Gastrocnemius medialis (tissue), 4 donors: Measurements from ENCODE around the gene MRPL11. TPM values are rescaled to one million over a fixed set of nuclear protein-coding genes. Genes with fewer than 3 reads are reported as not detected.

ENCODE experiments used
- ATAC-seq, 2 donors: fragments of 150-250 bp; one replicate each; pipeline ENCODE4 v1.9.1; 2016
- DNase-seq, 2 donors: peaks; one replicate each; pipeline ENCODE4 v3.0.0-alpha.2; 2019
- H3K27ac ChIP-seq, 4 donors: fragments of 200-600 bp; sonication (generic); 1 replicate in 1 of 4; 2 replicates in 3 of 4; pipeline ENCODE4 v1.5.1; 2016 to 2018; ENCODE audit warnings: mild to moderate bottlenecking in 2 of 4, moderate library complexity in 1 of 4
- H3K27me3 ChIP-seq, 3 donors: fragments of 200-600 bp; sonication (generic) in 2 of 3; 1 replicate in 1 of 3; 2 replicates in 2 of 3; pipeline versions ENCODE4 v1.5.1 to v1.6.0; 2016 to 2019; ENCODE audit warnings: mild to moderate bottlenecking in 1 of 3, moderate library complexity in 1 of 3
- H3K36me3 ChIP-seq, 2 donors: fragments of 200-600 bp; sonication (generic) in 1 of 2; one replicate each; pipeline ENCODE4 v1.5.1; 2017 to 2018
- H3K4me1 ChIP-seq, 2 donors: fragments of 200-600 bp; sonication (generic) in 1 of 2; one replicate each; pipeline ENCODE4 v1.5.1; 2016 to 2017; ENCODE audit warnings: mild to moderate bottlenecking in 2 of 2
- H3K4me3 ChIP-seq, 4 donors: fragments of 200-600 bp; sonication (generic) in 3 of 4; 1 replicate in 1 of 4; 2 replicates in 3 of 4; pipeline ENCODE4 v1.5.1; 2016 to 2019; ENCODE audit warnings: mild to moderate bottlenecking in 2 of 4
- H3K9me3 ChIP-seq, 3 donors: fragments of 200-600 bp; sonication (generic) in 2 of 3; 1 replicate in 1 of 3; 2 replicates in 2 of 3; pipeline ENCODE4 v1.5.1; 2016 to 2019
- POLR2A ChIP-seq, 2 donors: fragments of 450-650 bp; IDR thresholded peaks; one replicate each; pipeline ENCODE4 v1.6.1; 2017; ENCODE audit warnings: antibody characterized with exemption in 2 of 2, mild to moderate bottlenecking in 2 of 2, moderate library complexity in 2 of 2
- in situ Hi-C, 4 donors: fragments of 200-750 bp; cut with MboI; loops; one replicate each; pipeline versions ENCODE4 v1.15.0 to v1.8.0; 2017; ENCODE audit warnings: low sequenced_read_pairs in 4 of 4
- intact Hi-C: fragments of 100-400 bp; cut with DNase I; formaldehyde crosslinking; loops from one replicate; pipeline ENCODE4 v1.15.1; 2023; ENCODE audit warnings: low total_unique reads
- total RNA-seq, 4 donors: library from RNA; depleted of rRNA; stranded (reverse); fragments of >200 nt; gene quantifications; one replicate each; pipeline versions ENCODE4 v1.1.0 to v1.2.3, GENCODE V29; 2016
- TF ChIP-seq, protein P1 (sequence below), 5 experiments: fragments of 450-650 bp in 3 of 5; fragments of 200-600 bp in 2 of 5; sonication (generic) in 2 of 5; IDR thresholded peaks in 4 of 5; conservative IDR thresholded peaks in 1 of 5; 1 replicate in 4 of 5; 2 replicates in 1 of 5; pipeline ENCODE4 v1.5.1; 2016 to 2019; ENCODE audit warnings: antibody characterized with exemption in 5 of 5, mild to moderate bottlenecking in 3 of 5, moderate library complexity in 3 of 5

Gene MRPL11
- total RNA-seq: 10 to 100 TPM; 35.1 to 64.1 (median 52.5) TPM

DNA sequence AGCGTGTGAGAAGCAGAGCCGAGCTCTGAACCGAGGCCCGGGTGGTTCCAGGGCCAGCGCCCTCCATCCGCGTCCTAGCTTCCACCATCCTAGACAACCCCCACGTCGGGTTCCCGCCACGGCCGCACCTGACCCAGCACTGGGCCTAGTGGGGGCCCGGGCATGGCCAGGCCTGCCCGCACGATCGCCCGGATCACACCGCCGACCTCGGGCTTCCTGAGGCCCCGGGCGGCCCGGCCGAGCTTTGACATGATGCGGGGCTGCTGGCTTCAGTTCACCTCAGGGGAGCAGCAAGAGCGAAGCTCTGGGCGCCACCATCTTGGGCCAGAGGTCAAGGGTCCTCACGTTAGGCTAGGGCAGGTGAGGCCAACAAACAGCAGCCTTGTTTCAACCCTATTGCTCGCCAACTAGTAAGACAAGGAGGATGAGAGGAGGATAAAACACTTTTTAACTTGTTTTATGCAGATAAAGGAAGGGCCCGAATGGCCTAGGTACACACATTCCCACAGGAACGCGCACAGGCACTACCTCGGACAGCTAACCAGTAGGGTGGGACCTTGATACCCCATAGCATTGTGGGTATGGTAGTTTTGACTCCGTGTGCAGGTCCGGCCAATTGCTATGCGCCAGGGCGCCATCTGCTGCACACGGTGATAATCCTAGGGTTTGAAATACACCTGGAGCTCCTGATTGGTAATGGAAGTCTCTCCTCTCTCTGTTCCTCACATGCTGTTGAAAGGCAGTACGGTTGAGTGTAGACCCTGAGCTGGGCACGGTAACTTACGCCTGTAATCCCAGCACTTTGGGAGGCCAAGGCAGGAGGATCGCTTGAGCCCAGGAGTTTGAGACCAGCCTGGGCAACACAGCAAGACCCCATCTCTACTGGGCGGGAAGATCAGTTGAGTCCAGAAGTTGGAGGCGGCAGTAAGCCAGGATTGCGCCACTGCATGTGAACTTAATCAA lies at the start of gene MRPL11:
Gene MRPL11, minus strand, starts transcription at position 345 of the 963 bp plus-strand sequence. Its CDS starts 94 bp downstream, at position 251.
- intact Hi-C loops: loop anchor here (1.0 to 2.0 kb wide), 3 partner anchors 20 to 42 kb away; partner anchors contain the start of gene DPP3
- H3K4me3 ChIP-seq: peak within 1 kb of the TSS; percentile 91 to 95 (median 92)
- peak; percentile 74 to 86 for DNase-seq
- no peak for TF ChIP-seq POLR2A (IDR thresholded peaks at IDR 0.05)
- TF ChIP-seq, protein P1, sequence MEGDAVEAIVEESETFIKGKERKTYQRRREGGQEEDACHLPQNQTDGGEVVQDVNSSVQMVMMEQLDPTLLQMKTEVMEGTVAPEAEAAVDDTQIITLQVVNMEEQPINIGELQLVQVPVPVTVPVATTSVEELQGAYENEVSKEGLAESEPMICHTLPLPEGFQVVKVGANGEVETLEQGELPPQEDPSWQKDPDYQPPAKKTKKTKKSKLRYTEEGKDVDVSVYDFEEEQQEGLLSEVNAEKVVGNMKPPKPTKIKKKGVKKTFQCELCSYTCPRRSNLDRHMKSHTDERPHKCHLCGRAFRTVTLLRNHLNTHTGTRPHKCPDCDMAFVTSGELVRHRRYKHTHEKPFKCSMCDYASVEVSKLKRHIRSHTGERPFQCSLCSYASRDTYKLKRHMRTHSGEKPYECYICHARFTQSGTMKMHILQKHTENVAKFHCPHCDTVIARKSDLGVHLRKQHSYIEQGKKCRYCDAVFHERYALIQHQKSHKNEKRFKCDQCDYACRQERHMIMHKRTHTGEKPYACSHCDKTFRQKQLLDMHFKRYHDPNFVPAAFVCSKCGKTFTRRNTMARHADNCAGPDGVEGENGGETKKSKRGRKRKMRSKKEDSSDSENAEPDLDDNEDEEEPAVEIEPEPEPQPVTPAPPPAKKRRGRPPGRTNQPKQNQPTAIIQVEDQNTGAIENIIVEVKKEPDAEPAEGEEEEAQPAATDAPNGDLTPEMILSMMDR (IDR thresholded peaks at IDR 0.05 in 4 of 5, conservative IDR thresholded peaks at IDR 0.05 in 1 of 5): peak; percentile 35 to 70 (median 57)
- peak; percentile 100 for ATAC-seq
- H3K36me3 ChIP-seq: peaks cover 0 to 22% of the 10 kb centered on the region in 2 donors
- no peaks in the 10 kb centered on the region for H3K9me3 ChIP-seq
- peaks cover 5 to 14% of the 10 kb centered on the region in 2 donors for H3K4me1 ChIP-seq
- in situ Hi-C loops: no loop called here
- H3K27ac ChIP-seq: peak within 1 kb of the TSS; percentile 81 to 97 (median 84)
- H3K27me3 ChIP-seq: no peaks in the 10 kb centered on the region

DNA sequence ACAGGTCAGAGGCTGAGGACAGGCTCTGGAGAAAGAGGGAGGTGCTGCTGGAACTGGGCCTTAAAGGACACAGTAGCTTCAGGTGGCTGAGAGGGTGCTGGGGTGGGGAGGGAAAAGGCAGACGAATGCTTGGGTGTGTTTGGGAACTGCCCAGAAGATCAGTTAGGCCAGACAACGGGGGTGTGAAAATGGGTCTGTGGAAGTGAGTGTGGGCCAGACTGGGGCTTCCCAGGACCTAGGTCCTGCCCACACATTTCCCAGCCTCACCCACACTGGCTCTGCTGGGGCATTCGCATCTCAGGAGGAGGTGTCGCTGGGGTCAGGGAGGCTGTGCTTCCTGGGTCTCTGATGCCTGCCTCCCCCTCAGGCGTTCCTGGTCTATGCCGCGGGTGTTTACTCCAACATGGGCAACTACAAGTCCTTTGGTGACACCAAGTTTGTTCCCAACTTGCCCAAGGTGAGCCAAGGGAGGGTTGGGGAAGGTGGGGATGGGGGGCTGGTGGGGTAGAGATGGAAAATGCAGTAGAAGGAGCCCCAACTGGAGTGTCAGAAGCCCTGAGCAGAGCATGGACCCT lies 46.2 kb upstream of the MRPL11 start:
- H3K27me3 ChIP-seq: no peaks in the 10 kb centered on the region
- no peak overlapping the region for H3K4me3 ChIP-seq
- peaks cover 5% of the 10 kb centered on the region in 2 donors for H3K4me1 ChIP-seq
- TF ChIP-seq, protein P1 (IDR thresholded peaks at IDR 0.05 in 4 of 5, conservative IDR thresholded peaks at IDR 0.05 in 1 of 5): no peak
- no peak for TF ChIP-seq POLR2A (IDR thresholded peaks at IDR 0.05)
- in situ Hi-C loops: no loop called here
- intact Hi-C loops: loop anchor here (5.0 kb wide), 3 partner anchors 107 to 628 kb away; partner anchors contain the start of genes CCDC87, CCS, CFL1 and RBM4B
- DNase-seq (no peak), ATAC-seq (no peak)
- H3K9me3 ChIP-seq: no peaks in the 10 kb centered on the region
- peaks cover 0 to 35% of the 10 kb centered on the region in 2 donors for H3K36me3 ChIP-seq
- no peak overlapping the region for H3K27ac ChIP-seq

DNA sequence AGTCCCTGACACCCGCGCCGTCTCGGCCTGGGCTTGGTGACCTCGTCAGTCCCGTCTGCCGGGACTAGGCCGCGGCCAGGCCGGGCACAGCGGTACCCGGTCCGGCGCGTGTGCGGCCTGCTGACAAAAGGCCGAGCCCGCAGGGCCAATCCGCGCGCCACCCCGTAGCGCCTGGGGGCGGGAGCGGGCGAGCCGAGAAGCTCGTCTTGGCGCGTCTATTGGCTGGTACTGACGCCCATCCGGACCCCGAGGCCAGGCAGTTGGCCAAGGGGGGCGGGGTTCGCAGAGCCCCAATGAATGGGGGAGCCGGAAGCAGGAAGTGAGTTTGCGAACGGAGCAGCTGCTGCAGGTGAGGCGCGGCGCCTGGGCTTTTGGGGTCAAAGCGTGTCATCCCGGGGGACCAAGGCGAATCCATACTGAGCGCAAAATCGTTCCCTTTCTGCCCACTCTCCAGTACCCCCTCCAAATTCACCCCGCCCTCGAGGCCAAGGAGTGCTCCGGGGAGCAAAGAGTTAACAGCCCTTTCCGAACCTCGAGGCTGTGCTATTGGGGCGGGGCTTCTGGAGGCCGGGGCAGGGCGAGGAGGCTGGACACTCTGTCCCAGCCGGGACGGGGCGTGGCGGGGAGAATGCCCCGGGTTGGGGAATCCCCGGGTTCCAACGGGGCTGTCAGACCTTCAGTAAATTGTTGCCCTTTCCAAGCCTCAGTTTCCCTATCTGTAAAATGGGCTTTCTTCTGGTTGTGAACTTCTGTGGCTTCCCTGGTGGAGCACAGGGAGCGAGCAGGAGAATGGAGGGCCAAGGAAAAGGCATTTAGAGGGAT lies 41.7 kb upstream of the MRPL11 start, which contains the start of gene DPP3:
Gene DPP3, plus strand, starts transcription at position 318 of the 822 bp plus-strand sequence. CDS start 1,767 bp downstream, outside the sequence.
- H3K9me3 ChIP-seq: no peaks in the 10 kb centered on the region
- intact Hi-C loops (loop anchor here (1.0 to 5.0 kb wide), 6 partner anchors 14 to 623 kb away; partner anchors contain the start of genes BBS1, CCDC87, CCS and CFL1), in situ Hi-C loops (no loop called here)
- peak; percentile 90 to 92 for ATAC-seq
- H3K36me3 ChIP-seq: peaks cover 0 to 8% of the 10 kb centered on the region in 2 donors
- H3K27me3 ChIP-seq: no peaks in the 10 kb centered on the region
- DNase-seq: peak; percentile 96 to 97
- peak within 1 kb of the TSS; percentile 62 to 95 (median 79) for H3K4me3 ChIP-seq
- H3K4me1 ChIP-seq: peaks cover 9 to 10% of the 10 kb centered on the region in 2 donors
- peak within 1 kb of the TSS; percentile 86 to 96 (median 89) for H3K27ac ChIP-seq
- TF ChIP-seq, protein P1 (IDR thresholded peaks at IDR 0.05 in 4 of 5, conservative IDR thresholded peaks at IDR 0.05 in 1 of 5): peak in 1 of 5 experiments; percentile 21
- TF ChIP-seq POLR2A (IDR thresholded peaks at IDR 0.05): peak; percentile 89 to 93
